Activated naive CD4-positive, alpha-beta T cell treated with anti-CD3 and anti-CD28 coated beads, Interleukin-2, amount 50 U/mL, for 24 hours (primary cell): ENCODE results near the gene B3GALT5.

Source experiments
- H3K27ac Mint-ChIP-seq: one replicate; pipeline ENCODE4 v1.8.0; 2021; ENCODE audit warnings: mild to moderate bottlenecking, mixed read lengths
- H3K27me3 Mint-ChIP-seq: one replicate; pipeline ENCODE4 v1.8.0; 2021; ENCODE audit warnings: mixed read lengths
- H3K36me3 Mint-ChIP-seq: one replicate; pipeline ENCODE4 v1.8.0; 2021; ENCODE audit warnings: mixed read lengths
- H3K4me1 Mint-ChIP-seq: one replicate; pipeline ENCODE4 v1.8.0; 2021; ENCODE audit warnings: mixed read lengths
- H3K4me3 Mint-ChIP-seq: one replicate; pipeline ENCODE4 v1.8.0; 2021; ENCODE audit warnings: mild to moderate bottlenecking, mixed read lengths
- H3K9me3 Mint-ChIP-seq: one replicate; pipeline ENCODE4 v1.8.0; 2021; ENCODE audit warnings: mixed read lengths

B3GALT5 gene

DNA sequence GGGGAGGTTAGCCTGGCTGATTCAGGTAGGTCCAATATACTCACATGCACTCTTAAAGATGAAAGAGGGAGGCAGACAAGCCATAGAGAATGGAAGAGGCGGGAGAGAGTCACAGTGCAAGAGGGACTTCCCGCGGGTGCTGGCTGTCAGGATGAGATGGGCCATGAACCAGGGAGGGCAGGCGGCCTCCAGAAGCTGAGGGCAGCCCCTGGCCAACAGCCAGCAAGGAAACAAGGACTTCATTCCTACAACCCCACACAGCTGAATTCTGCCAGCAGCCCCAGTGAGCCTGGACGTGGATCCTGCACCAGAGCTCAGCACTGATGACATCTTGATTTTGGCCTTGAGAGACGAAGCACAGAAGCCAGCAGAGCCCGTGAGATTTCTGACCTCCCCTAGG, 15.1 kb upstream of the B3GALT5 start:
- Mint-ChIP-seq H3K27me3 (peaks cover 8% of the 10 kb centered on the region), H3K27ac (no peak overlapping the region), H3K36me3 (no peaks in the 10 kb centered on the region), H3K4me1 (no peaks in the 10 kb centered on the region), H3K9me3 (peaks cover 9% of the 10 kb centered on the region), H3K4me3 (no peak overlapping the region)

GRCh38 chr21:39599191-39599970, 13.4 kb upstream of the B3GALT5 start:
- H3K4me1 Mint-ChIP-seq: no peaks in the 10 kb centered on the region
- peaks cover 9% of the 10 kb centered on the region for H3K9me3 Mint-ChIP-seq
- no peak overlapping the region for H3K4me3 Mint-ChIP-seq
- H3K27me3 Mint-ChIP-seq: peaks cover 10% of the 10 kb centered on the region
- no peaks in the 10 kb centered on the region for H3K36me3 Mint-ChIP-seq
- no peak overlapping the region for H3K27ac Mint-ChIP-seq

GRCh38 chr21:39601187-39601928, 11.4 kb upstream of the B3GALT5 start:
- Mint-ChIP-seq H3K27me3 (peaks cover 10% of the 10 kb centered on the region), H3K4me1 (no peaks in the 10 kb centered on the region), H3K36me3 (no peaks in the 10 kb centered on the region), H3K27ac (no peak overlapping the region), H3K9me3 (no peaks in the 10 kb centered on the region), H3K4me3 (no peak overlapping the region)

DNA sequence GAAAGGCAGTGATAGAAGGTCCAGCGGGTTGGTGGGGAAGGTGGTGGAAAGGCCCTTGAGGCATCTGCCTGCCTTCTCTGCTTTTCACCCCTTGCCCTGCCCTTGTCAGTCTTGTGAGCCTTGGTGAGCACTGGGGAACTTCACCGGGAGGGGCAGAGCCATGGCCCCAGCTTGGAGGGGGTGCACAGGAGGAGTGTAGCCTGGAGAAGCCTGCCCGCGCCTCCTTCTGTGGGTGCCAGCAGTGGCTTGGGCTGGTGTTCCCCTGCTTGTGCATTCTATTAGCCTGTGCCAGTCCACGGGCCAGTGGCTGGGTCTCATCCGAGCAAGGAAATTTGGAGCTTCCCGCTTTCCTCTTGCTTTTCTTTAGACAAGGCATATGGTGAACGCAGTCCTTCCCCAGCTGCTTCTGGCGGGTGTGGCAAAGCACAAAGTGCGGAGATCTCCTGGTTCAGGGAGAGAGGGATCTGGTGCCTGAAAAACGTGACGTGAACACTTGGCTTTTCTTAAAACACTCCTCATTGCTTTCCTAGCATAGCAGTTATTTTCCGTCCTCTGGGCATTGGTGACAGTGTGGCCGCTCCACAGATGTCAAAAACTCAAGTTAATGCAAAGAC, 10.6 kb upstream of the B3GALT5 start:
- no peak overlapping the region for H3K27ac Mint-ChIP-seq
- peaks cover 10% of the 10 kb centered on the region for H3K27me3 Mint-ChIP-seq
- no peaks in the 10 kb centered on the region for H3K9me3 Mint-ChIP-seq
- no peaks in the 10 kb centered on the region for H3K36me3 Mint-ChIP-seq
- H3K4me3 Mint-ChIP-seq: no peak overlapping the region
- H3K4me1 Mint-ChIP-seq: no peaks in the 10 kb centered on the region

DNA sequence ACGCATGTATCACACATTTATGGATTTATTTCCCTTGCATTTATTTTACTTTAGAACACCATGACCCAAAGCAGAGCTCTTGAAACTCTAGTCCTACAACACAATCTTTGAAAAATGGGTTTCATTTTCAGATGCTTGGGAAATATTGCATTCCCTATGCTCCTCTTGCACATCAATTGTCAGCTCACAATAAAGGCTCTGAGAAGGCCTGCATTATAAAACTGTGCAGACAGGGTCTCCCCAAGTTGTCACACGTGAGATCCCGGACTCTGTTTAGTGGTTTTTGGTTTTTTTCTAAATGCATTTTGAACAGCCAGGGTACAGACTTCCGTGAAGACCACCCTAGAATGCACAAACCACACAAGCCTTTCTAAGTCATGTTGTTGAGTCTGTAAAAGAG, 9.9 kb upstream of the B3GALT5 start:
- H3K27ac Mint-ChIP-seq: no peak overlapping the region
- H3K9me3 Mint-ChIP-seq: no peaks in the 10 kb centered on the region
- H3K27me3 Mint-ChIP-seq: peaks cover 9% of the 10 kb centered on the region
- no peaks in the 10 kb centered on the region for H3K4me1 Mint-ChIP-seq
- H3K36me3 Mint-ChIP-seq: no peaks in the 10 kb centered on the region
- no peak overlapping the region for H3K4me3 Mint-ChIP-seq

DNA sequence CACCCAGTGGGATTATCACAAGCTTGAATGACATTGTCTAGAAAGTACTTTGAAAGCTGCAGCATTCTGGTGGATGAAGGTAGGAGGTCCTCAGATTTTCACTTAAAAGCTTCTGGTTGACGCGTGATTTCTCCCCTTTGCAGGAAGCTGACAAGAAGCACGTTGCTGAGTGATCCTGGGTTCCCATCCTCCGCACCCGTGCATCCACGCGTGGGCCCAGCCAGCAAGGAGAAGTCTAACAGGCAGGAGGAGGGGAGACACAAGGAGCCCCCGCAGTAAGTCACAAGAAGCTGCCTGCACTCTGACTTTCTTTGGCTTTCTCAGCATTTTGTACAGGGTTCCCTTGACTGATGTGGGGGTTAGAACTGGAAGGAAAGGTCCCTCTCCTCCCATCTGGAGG, 7.8 kb upstream of the B3GALT5 start:
- no peaks in the 10 kb centered on the region for H3K36me3 Mint-ChIP-seq
- no peak overlapping the region for H3K4me3 Mint-ChIP-seq
- H3K27ac Mint-ChIP-seq: no peak overlapping the region
- H3K9me3 Mint-ChIP-seq: no peaks in the 10 kb centered on the region
- H3K27me3 Mint-ChIP-seq: peaks cover 8% of the 10 kb centered on the region
- no peaks in the 10 kb centered on the region for H3K4me1 Mint-ChIP-seq

GRCh38 chr21:39610703-39611102, 2.0 kb upstream of the B3GALT5 start:
- Mint-ChIP-seq H3K4me3 (no peak overlapping the region), H3K27me3 (peaks cover 21% of the 10 kb centered on the region), H3K36me3 (no peaks in the 10 kb centered on the region), H3K9me3 (no peaks in the 10 kb centered on the region), H3K27ac (no peak overlapping the region), H3K4me1 (peaks cover 3% of the 10 kb centered on the region)

DNA sequence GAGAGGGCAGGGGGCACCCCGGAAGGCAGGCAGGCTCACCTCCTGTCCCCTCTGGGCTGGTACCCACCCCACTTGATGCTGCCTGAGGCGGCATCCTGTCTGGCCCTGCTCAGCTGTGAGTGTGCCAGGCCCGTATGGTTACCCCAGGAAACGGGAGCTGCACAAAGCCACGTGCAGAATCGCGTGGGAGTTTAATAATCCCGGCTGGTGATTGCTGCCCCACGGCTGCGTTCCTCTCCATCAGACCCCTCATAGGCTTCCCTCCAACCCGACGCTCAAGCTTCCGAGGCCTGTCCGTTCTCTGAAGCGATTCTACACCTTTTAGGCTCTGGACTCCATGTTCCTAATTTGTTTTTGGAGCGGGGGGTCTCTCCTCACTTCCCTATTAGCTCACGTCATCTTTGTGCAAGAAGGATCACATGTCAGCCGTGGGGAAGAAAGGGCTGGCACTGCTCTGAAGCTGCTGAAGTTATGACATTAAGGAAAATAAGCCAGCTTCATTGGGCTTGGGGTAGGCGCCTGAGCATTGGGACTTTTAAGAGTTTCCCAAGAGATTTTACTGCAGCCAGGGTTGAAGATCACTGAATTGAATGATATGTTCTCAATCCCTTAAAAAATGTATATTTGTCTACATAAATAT, 1.1 kb upstream of the B3GALT5 start:
- Mint-ChIP-seq H3K27me3 (peaks cover 26% of the 10 kb centered on the region), H3K27ac (no peak overlapping the region)

GRCh38 chr21:39613041-39613934, 548 bp downstream of the B3GALT5 start:
- H3K27ac Mint-ChIP-seq: no peak overlapping the region
- no peak overlapping the region for H3K4me3 Mint-ChIP-seq
- peaks cover 3% of the 10 kb centered on the region for H3K4me1 Mint-ChIP-seq
- H3K36me3 Mint-ChIP-seq: no peaks in the 10 kb centered on the region
- peaks cover 26% of the 10 kb centered on the region for H3K27me3 Mint-ChIP-seq
- H3K9me3 Mint-ChIP-seq: no peaks in the 10 kb centered on the region

More for the DNA sequence above, 1.1 kb upstream of the B3GALT5 start:
- no peaks in the 10 kb centered on the region for H3K36me3 Mint-ChIP-seq
- H3K4me1 Mint-ChIP-seq: peaks cover 3% of the 10 kb centered on the region
- no peaks in the 10 kb centered on the region for H3K9me3 Mint-ChIP-seq
- no peak overlapping the region for H3K4me3 Mint-ChIP-seq

GRCh38 chr21:39616211-39616772, 3.6 kb downstream of the B3GALT5 start:
- H3K36me3 Mint-ChIP-seq: no peaks in the 10 kb centered on the region

GRCh38 chr21:39620856-39621255, 8.1 kb downstream of the B3GALT5 start:
- Mint-ChIP-seq H3K27ac (no peak overlapping the region), H3K4me1 (no peaks in the 10 kb centered on the region), H3K36me3 (no peaks in the 10 kb centered on the region), H3K9me3 (peaks cover 14% of the 10 kb centered on the region), H3K4me3 (no peak overlapping the region), H3K27me3 (peaks cover 10% of the 10 kb centered on the region)

More at GRCh38 chr21:39616211-39616772, 3.6 kb downstream of the B3GALT5 start:
- peaks cover 3% of the 10 kb centered on the region for H3K4me1 Mint-ChIP-seq
- no peak overlapping the region for H3K4me3 Mint-ChIP-seq
- H3K27ac Mint-ChIP-seq: no peak overlapping the region
- peaks cover 25% of the 10 kb centered on the region for H3K27me3 Mint-ChIP-seq
- H3K9me3 Mint-ChIP-seq: no peaks in the 10 kb centered on the region

DNA sequence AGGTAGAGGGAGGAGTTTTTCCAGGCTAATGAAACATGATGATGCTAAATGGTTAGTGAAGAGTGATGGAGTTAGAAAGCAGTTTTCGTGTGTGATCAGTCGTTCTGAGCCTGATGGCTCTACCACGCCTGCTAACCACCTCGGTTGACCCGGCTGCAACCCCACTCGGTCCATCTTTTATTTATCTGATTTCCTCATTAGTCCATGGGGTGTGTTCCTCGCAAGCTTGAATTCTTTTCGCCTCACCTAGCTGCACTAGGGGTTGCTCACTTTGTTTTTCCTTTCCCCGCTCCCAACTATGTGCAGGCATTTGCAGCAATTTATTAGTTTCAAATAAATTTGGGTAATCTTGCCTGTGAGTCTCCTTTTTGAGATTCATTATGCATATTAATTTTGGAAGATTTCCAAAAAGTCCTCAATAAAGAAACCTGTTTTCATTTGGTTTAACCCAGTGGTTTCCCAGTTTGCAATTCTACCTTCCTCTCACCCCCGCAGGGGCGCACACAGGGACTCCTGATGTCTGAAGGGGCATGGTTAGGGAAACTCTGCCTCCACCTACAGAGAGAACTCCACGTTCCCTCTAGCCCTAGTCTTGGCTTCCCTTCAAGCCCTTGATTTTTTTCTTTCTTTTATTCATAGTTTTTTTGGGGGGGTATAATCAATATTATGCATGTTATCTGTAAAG, 12.6 kb downstream of the B3GALT5 start:
- Mint-ChIP-seq H3K4me1 (no peaks in the 10 kb centered on the region), H3K36me3 (no peaks in the 10 kb centered on the region), H3K9me3 (peaks cover 23% of the 10 kb centered on the region), H3K27ac (no peak overlapping the region), H3K27me3 (peaks cover 13% of the 10 kb centered on the region), H3K4me3 (no peak overlapping the region)

- Mint-ChIP-seq H3K27ac (no peak overlapping the region), H3K27me3 (peaks cover 13% of the 10 kb centered on the region)
Measured at GRCh38 chr21:39628385-39628784, 15.6 kb downstream of the B3GALT5 start.

GRCh38 chr21:39630191-39630591, 17.5 kb downstream of the B3GALT5 start:
- H3K4me1 Mint-ChIP-seq: no peaks in the 10 kb centered on the region
- no peak overlapping the region for H3K27ac Mint-ChIP-seq
- no peaks in the 10 kb centered on the region for H3K36me3 Mint-ChIP-seq
- H3K4me3 Mint-ChIP-seq: no peak overlapping the region
- peaks cover 10% of the 10 kb centered on the region for H3K9me3 Mint-ChIP-seq
- H3K27me3 Mint-ChIP-seq: peaks cover 9% of the 10 kb centered on the region

More at GRCh38 chr21:39628385-39628784, 15.6 kb downstream of the B3GALT5 start:
- Mint-ChIP-seq H3K9me3 (peaks cover 19% of the 10 kb centered on the region), H3K4me3 (no peak overlapping the region), H3K4me1 (no peaks in the 10 kb centered on the region), H3K36me3 (no peaks in the 10 kb centered on the region)
